Sigmoid colon (tissue), 7 donors: ENCODE data around the gene PDILT. TPM values are rescaled to one million over a fixed set of nuclear protein-coding genes. Genes with fewer than 3 reads are reported as not detected.

ENCODE experiments used
- DNase-seq: peaks from one replicate; pipeline ENCODE4 v3.0.0-alpha.2; 2019
- H3K27ac ChIP-seq, 4 donors: fragments of 200-600 bp; sonication (generic); one replicate each; pipeline ENCODE4 v1.5.1; 2016 to 2019; ENCODE audit warnings: mild to moderate bottlenecking in 1 of 4
- H3K27me3 ChIP-seq, 3 donors: fragments of 200-600 bp; sonication (generic); one replicate each; pipeline ENCODE4 v1.5.1; 2019; ENCODE audit warnings: mild to moderate bottlenecking in 1 of 3
- H3K36me3 ChIP-seq, 4 donors: fragments of 200-600 bp; sonication (generic); one replicate each; pipeline ENCODE4 v1.5.1; 2016 to 2019
- H3K4me1 ChIP-seq, 4 donors: fragments of 200-600 bp; sonication (generic); one replicate each; pipeline ENCODE4 v1.5.1; 2017 to 2019
- H3K4me3 ChIP-seq, 4 donors: fragments of 200-600 bp; sonication (generic); one replicate each; pipeline ENCODE4 v1.5.1; 2017 to 2019; ENCODE audit warnings: mild to moderate bottlenecking in 2 of 4, moderate library complexity in 1 of 4
- H3K9me3 ChIP-seq, 4 donors: fragments of 200-600 bp in 3 of 4; sonication (generic) in 3 of 4; one replicate each; pipeline versions ENCODE4 v1.5.1 to v1.6.1; 2013 to 2019
- CTCF ChIP-seq, 4 experiments: fragments of 450-650 bp in 3 of 4; fragments of 200-600 bp in 1 of 4; IDR thresholded peaks; one replicate each; pipeline ENCODE4 v1.5.1; 2016 to 2019; ENCODE audit warnings: antibody characterized with exemption in 4 of 4, mild to moderate bottlenecking in 3 of 4, moderate library complexity in 2 of 4
- EP300 ChIP-seq, 4 donors: sonication (generic); formaldehyde crosslinking; IDR thresholded peaks; one replicate each; pipeline ENCODE4 v1.6.1; 2017; ENCODE audit warnings: antibody characterized with exemption in 4 of 4
- POLR2A ChIP-seq, 2 donors: fragments of 450-650 bp; IDR thresholded peaks; one replicate each; pipeline ENCODE4 v1.6.1; 2016; ENCODE audit warnings: antibody characterized with exemption in 2 of 2, mild to moderate bottlenecking in 2 of 2, moderate library complexity in 2 of 2
- POLR2AphosphoS5 ChIP-seq, 4 donors: sonication (generic); formaldehyde crosslinking; IDR thresholded peaks; one replicate each; pipeline ENCODE4 v1.6.1; 2017; ENCODE audit warnings: antibody characterized with exemption in 4 of 4
- WGBS, 2 donors: extraction: QIAGEN DNeasy Blood & Tissue Kit; methylation state at CpG; one replicate each; pipeline ENCODE4 v1.1.7; 2013; 5-methylcytosine and 5-hydroxymethylcytosine counted together
- intact Hi-C: fragments of 100-400 bp; cut with DNase I; formaldehyde crosslinking; loops from one replicate; pipeline ENCODE4 v1.15.1; 2023
- polyA plus RNA-seq, 3 donors: library from polyadenylated mRNA; stranded (reverse); fragments of 200-250 nt; gene quantifications; one replicate each; pipeline ENCODE4 v1.2.3, GENCODE V29; 2013
- total RNA-seq, 4 donors: library from RNA; depleted of rRNA; stranded (reverse); fragments of >200 nt; gene quantifications; one replicate each; pipeline ENCODE4 v1.1.0, GENCODE V29; 2016
- donor health status: healthy with polysubstance abuse.
- donor health status: Bipolar disorder and iron deficiency.
- donor health status: healthy.

PDILT gene
- total and polyA plus RNA-seq, 7 donors, result not detected

- 89% methylated on average over 7 of the region's 7 CpGs for WGBS, 2 donors
- no peak for DNase-seq
Measured at GRCh38 chr16:20382202-20382948, 22.2 kb downstream of the PDILT start.

GRCh38 chr16:20380782-20381181 lies 23.8 kb downstream of the PDILT start:
- DNase-seq, result no peak
- Histone ChIP-seq H3K4me3 (no peak overlapping the region), H3K4me1 (peaks cover 0 to under 1% (median 0%) of the 10 kb centered on the region in 4 donors), H3K9me3 (no peaks in the 10 kb centered on the region), H3K27ac (no peak overlapping the region), H3K36me3 (no peaks in the 10 kb centered on the region), H3K27me3 (peaks cover 0 to under 1% (median 0%) of the 10 kb centered on the region in 3 donors)
- 50 to 64% methylated on average over 3 of the region's 3 CpGs for WGBS, 2 donors
- intact Hi-C loops, result no loop called here
- TF ChIP-seq POLR2AphosphoS5 (IDR thresholded peaks at IDR 0.05) (no peak), EP300 (IDR thresholded peaks at IDR 0.05) (no peak), POLR2A (IDR thresholded peaks at IDR 0.05) (no peak), CTCF (IDR thresholded peaks at IDR 0.05) (no peak)

More at GRCh38 chr16:20382202-20382948, 22.2 kb downstream of the PDILT start:
- H3K9me3 ChIP-seq, result no peaks in the 10 kb centered on the region
- TF ChIP-seq CTCF (IDR thresholded peaks at IDR 0.05) (no peak), EP300 (IDR thresholded peaks at IDR 0.05) (no peak), POLR2AphosphoS5 (IDR thresholded peaks at IDR 0.05) (no peak)
- no peaks in the 10 kb centered on the region for H3K36me3 ChIP-seq
- H3K27ac ChIP-seq, result no peak overlapping the region
- intact Hi-C loops, result no loop called here
- peaks cover 0 to 6% (median 0%) of the 10 kb centered on the region in 4 donors for H3K4me1 ChIP-seq
- H3K27me3 ChIP-seq, result peaks cover 0 to 12% (median 5%) of the 10 kb centered on the region in 3 donors
- H3K4me3 ChIP-seq, result no peak overlapping the region

- no peak for DNase-seq
- 20 to 67% methylated on average over 5 of the region's 5 CpGs for WGBS, 2 donors
- Histone ChIP-seq H3K27me3 (no peaks in the 10 kb centered on the region), H3K9me3 (no peaks in the 10 kb centered on the region), H3K27ac (no peak overlapping the region), H3K36me3 (no peaks in the 10 kb centered on the region), H3K4me1 (no peaks in the 10 kb centered on the region), H3K4me3 (no peak overlapping the region)
- no peak for TF ChIP-seq POLR2A (IDR thresholded peaks at IDR 0.05)
- TF ChIP-seq POLR2AphosphoS5 (IDR thresholded peaks at IDR 0.05), result no peak
- TF ChIP-seq CTCF (IDR thresholded peaks at IDR 0.05), result no peak
- no peak for TF ChIP-seq EP300 (IDR thresholded peaks at IDR 0.05)
- intact Hi-C loops, result no loop called here
Measured at GRCh38 chr16:20377181-20377580, 27.4 kb downstream of the PDILT start.

- Histone ChIP-seq H3K4me1 (no peaks in the 10 kb centered on the region), H3K27ac (no peak overlapping the region), H3K36me3 (no peaks in the 10 kb centered on the region), H3K27me3 (no peaks in the 10 kb centered on the region), H3K9me3 (no peaks in the 10 kb centered on the region), H3K4me3 (no peak overlapping the region)
- no peak for DNase-seq
- TF ChIP-seq POLR2AphosphoS5 (IDR thresholded peaks at IDR 0.05), result no peak
- TF ChIP-seq EP300 (IDR thresholded peaks at IDR 0.05), result no peak
- no peak for TF ChIP-seq CTCF (IDR thresholded peaks at IDR 0.05)
- intact Hi-C loops, result no loop called here
- 81 to 83% methylated on average over 5 of the region's 5 CpGs for WGBS, 2 donors
Measured at GRCh38 chr16:20372701-20373100, 31.8 kb downstream of the PDILT start.
